GM19023 (cell line): Measurements from ENCODE around the gene CARMIL1.

ENCODE experiments used
- ATAC-seq: cut with Tn5 transposase; IDR thresholded peaks from one replicate; pipeline ENCODE4 v1.9.1; 2021; ENCODE audit warnings: mild to moderate bottlenecking, moderate library complexity; ENCODE audit not compliant: unreplicated experiment

CARMIL1 gene

GRCh38 chr6:25601800-25602673 is 322.9 kb downstream of the CARMIL1 start:
- no peak for ATAC-seq

DNA sequence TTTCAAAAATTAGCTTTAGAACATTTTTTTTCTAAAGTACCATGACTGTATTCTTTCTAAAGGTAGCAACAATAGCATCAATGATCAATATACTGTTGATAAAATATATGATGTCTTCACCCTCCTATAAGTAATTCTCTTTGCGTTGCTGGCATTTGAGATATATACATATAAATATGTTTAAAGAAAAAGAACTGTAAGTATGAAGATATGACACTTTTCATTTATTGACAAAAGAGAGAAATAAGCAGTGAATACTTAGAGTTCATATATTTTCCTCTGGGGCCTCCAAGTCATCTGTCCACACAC is 323.5 kb downstream of the CARMIL1 start:
- no peak for ATAC-seq

DNA sequence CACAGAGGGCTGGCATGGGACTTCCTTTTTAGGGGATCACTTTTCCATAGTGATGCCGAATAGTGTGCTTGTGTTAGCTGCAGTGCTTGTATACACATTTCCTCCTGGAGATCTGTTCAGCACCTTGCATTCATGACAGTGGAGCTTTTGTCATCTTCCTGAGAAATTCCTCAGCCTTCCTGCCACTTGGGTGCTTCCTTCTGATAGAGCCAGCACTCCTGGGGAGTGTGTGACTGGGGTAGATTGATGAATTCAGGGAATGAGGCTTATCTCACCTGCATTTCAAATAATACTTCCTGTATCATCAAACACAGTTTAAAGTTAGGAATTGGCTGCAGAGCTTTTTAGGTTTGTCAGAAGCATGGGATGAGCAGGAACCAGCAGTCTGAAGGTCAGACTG is 324.1 kb downstream of the CARMIL1 start:
- no peak for ATAC-seq

- no peak for ATAC-seq
Measured at GRCh38 chr6:25606151-25606550, 327.0 kb downstream of the CARMIL1 start.

- ATAC-seq = no peak
Measured at GRCh38 chr6:25608558-25609174, 329.5 kb downstream of the CARMIL1 start.

GRCh38 chr6:25612666-25613065 is 333.5 kb downstream of the CARMIL1 start:
- ATAC-seq = no peak

DNA sequence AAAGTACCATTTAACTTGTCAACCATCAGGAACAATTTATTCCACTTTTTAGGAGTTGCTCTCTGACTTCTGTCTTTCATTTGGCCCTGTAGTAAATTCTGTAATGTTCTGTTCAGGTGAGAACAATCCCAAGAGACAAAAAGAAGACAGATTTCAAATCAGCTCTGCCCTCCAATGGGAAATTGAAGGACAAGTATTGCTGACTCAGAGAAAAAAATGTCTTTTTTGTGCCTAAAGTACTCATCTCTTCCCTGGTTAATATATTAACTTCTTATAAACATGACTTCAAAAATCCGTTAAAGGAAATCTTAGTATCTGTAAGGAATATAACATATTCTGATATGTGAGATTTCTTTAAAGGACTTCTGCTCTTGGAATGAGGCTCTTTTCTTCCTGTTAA is 334.2 kb downstream of the CARMIL1 start:
- ATAC-seq = no peak

- no peak for ATAC-seq
Measured at GRCh38 chr6:25614052-25614451, 334.9 kb downstream of the CARMIL1 start.

DNA sequence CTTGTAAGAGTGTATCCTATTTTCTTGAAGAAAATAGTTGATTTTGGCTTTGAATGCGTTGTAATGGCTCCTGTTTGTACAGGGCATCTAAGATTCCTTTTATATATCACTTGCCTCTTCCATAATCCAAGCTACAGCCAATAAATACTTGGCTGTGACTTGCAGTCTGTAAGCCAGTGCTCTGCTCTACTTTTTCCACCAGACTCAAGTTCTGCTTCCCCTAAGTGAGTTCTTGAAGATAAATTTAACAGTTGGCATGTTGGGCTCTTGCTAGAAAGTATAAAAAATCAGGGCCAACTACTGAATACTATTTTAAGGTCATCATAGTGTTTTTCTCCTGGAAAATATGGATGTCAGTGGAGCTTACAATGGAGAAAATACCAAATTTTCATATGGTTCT is 336.3 kb downstream of the CARMIL1 start:
- no peak for ATAC-seq

DNA sequence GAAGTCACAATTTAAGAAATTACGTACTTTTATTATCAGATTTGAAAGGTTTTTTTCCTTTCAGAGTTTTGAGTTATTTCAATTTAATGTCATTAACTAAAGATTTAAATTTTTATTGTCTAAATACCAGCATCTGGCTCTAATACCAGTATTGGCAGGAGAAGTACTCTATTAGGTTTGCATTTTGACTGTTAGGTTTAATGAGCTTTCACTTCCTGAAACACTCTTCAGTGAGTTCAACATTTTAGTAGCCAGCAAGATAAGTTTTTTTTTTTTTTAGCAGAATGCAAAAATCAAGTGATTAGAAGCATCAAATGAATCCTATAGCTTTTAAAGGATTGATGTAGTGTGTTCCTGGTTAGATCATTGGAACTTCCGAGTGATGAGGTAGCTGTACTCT is 338.8 kb downstream of the CARMIL1 start:
- no peak for ATAC-seq

- ATAC-seq = no peak
Measured at GRCh38 chr6:25619217-25619616, 340.0 kb downstream of the CARMIL1 start.

DNA sequence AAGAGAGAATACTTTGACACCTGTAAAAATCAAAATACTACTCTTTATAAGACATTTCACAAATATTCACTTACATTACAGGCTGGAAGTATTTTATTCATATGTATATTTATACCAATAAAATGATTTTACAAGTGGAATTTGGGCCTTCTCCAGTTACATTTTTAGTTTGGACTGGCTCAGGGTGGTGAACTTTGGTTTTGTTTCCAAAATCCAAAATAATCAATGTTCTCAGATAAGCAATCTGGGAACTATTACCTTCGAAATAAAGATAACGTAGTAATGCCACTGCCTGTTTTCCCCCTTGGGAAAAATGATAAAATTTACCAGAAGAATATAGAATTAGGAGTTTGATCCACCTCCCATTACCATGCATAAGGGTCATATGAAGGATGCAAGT is 341.2 kb downstream of the CARMIL1 start:
- no peak for ATAC-seq

- no peak for ATAC-seq
Measured at GRCh38 chr6:25623065-25623464, 343.9 kb downstream of the CARMIL1 start.

DNA sequence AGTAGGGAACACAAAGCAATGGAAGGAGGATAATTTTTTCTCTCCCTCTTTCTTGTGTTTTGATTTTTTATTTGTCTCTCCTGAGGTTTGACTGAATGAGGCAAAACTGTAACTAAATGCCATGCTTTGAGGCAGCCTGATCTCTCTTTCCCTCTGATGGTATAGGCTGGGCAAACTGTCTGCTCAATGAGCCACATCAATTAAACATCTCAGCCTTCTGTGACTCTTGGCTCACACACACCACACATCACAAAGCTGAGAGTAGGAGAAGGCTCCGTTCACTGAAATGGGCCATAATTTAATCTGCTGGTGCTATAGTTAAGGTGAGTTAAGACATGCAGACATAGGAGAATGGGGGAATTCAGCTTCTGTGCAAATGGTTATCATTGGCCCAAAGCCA is 344.7 kb downstream of the CARMIL1 start:
- no peak for ATAC-seq

GRCh38 chr6:25627001-25627400 is 347.8 kb downstream of the CARMIL1 start:
- no peak for ATAC-seq

DNA sequence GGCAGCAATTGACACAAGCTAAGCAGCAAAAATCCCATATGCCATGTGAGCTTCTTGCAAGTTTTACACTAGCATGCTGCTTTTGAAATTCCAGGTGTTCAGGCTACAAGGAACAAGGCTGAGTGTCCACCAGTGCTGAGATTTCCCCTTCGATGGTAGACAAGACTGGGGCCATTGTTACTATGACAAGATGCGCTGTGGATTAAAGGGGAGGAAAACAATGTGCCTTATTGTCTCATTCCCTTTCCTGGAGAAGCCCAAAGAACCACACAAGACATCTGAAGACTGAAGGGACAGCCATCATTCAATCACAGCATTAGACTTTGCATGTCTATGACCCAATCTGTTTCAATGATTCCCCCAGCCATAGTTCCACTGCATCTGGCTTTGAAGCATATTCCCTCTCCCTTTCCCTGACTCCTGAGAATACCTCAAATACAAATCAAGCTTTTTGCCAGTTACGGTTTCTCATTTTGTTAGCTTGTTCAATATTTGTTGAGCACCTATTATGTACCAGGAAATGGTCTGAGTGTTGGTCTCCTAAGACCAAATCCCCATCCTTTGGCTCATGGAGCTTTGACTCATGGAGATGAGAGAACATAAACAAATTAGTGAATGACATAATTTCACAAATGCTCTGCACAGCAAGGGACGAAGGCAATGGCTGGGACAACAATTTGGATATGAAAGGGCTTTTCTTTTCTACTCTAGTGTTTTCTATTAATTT is 349.5 kb downstream of the CARMIL1 start:
- ATAC-seq = no peak

DNA sequence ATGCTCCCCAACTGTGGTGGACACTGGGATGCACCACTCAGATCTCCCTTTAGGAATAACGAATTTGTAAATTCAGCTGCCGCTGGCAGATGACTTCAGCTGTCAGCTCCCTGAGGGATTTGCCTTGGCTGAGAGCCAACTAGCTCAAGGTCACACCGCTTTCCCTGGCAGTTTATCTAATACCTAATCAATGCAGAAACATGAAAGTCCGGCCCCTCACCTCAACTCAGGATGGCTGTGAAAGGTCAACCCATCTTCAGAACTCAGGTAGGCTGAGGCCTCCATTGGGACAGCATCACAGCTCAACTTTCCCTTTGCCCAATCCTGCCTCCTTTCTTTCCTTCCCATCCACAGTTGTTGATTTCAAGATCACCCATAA is 350.0 kb downstream of the CARMIL1 start:
- no peak for ATAC-seq

GRCh38 chr6:25630508-25631278 is 351.5 kb downstream of the CARMIL1 start:
- ATAC-seq = no peak

GRCh38 chr6:25635886-25636317 is 356.7 kb downstream of the CARMIL1 start:
- no peak for ATAC-seq

DNA sequence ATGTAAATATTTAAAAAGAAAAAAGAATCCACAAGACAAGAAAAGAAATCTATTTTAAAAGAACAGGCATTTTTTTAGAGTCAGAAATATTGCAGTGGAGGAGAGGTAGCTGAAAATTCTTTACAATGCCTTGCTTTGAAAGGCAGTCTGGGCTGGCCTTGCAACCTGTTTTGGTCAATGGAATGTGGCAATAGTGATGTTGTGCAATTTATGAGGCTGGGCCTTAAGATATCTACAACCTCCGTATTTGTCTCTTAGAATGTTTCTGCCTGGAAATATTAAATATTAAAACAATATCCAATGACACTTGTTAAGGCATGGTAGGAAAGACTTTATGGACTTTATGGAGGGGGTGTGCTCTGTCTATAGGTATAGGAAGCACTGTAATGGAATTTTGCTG is 358.0 kb downstream of the CARMIL1 start:
- ATAC-seq = no peak

GRCh38 chr6:25637960-25638434 is 358.8 kb downstream of the CARMIL1 start:
- ATAC-seq = no peak
